IMR-90 (cell line): Measurements from ENCODE around the gene GRB14.

Source experiments
- BHLHE40 ChIP-seq: fragments of 150-350 bp; IDR thresholded peaks from 2 replicates; pipeline ENCODE4 v1.6.1; 2016; ENCODE audit warnings: mild to moderate bottlenecking, low read depth, low read length
- CEBPB ChIP-seq: IDR thresholded peaks from 2 replicates; pipeline ENCODE4 v1.6.1; 2012; ENCODE audit warnings: low read depth, low read length, improper control_type of control experiment
- CTCF ChIP-seq: conservative IDR thresholded peaks from 2 replicates; pipeline ENCODE4 v1.5.1; 2012; ENCODE audit warnings: mild to moderate bottlenecking, low read depth, low read length, improper control_type of control experiment
- ELK1 ChIP-seq: fragments of 150-350 bp; IDR thresholded peaks from 2 replicates; pipeline ENCODE4 v1.6.1; 2016; ENCODE audit warnings: low read depth, mild to moderate bottlenecking, low read length, moderate library complexity, borderline replicate concordance
- FOS ChIP-seq: fragments of 150-350 bp; IDR thresholded peaks from 2 replicates; pipeline ENCODE4 v1.6.1; 2016; ENCODE audit warnings: low read depth, low read length
- NFE2L2 ChIP-seq: fragments of 150-350 bp; IDR thresholded peaks from 2 replicates; pipeline ENCODE4 v1.6.1; 2016; ENCODE audit warnings: low read depth, mild to moderate bottlenecking, low read length
- POLR2A ChIP-seq: IDR thresholded peaks from 2 replicates; pipeline ENCODE4 v1.6.1; 2012; ENCODE audit warnings: mild to moderate bottlenecking, low read depth, low read length
- RAD21 ChIP-seq: IDR thresholded peaks from 2 replicates; pipeline ENCODE4 v1.6.1; 2012; ENCODE audit warnings: low read length, improper control_type of control experiment
- RCOR1 ChIP-seq: IDR thresholded peaks from 2 replicates; pipeline ENCODE4 v1.6.1; 2012; ENCODE audit warnings: mild to moderate bottlenecking, low read length, improper control_type of control experiment; ENCODE audit not compliant: insufficient replicate concordance
- RFX5 ChIP-seq: IDR thresholded peaks from 2 replicates; pipeline ENCODE4 v1.8.0; 2012; ENCODE audit warnings: low read depth, mild to moderate bottlenecking, low read length, moderate library complexity
- USF2 ChIP-seq: fragments of 150-350 bp; IDR thresholded peaks from 2 replicates; pipeline ENCODE4 v1.6.1; 2017; ENCODE audit warnings: mild to moderate bottlenecking, antibody characterized with exemption, low read length, low read depth

- TF ChIP-seq CTCF: no peak
- TF ChIP-seq BHLHE40: no peak
- no peak for TF ChIP-seq ELK1
- TF ChIP-seq POLR2A: no peak
- TF ChIP-seq RFX5: no peak
- TF ChIP-seq RAD21: no peak
- no peak for TF ChIP-seq USF2
- TF ChIP-seq CEBPB: no peak
- no peak for TF ChIP-seq NFE2L2
- no peak for TF ChIP-seq RCOR1
- no peak for TF ChIP-seq FOS
These were observed 124.4 kb downstream of the GRB14 start for GRCh38 chr2:164496881-164497280.
